GM21526 (cell line): ENCODE results near the gene C1QTNF3.
"Not testable (repeated sequence)": the region's sequence is repeated elsewhere in the genome, so short reads cannot be mapped to it uniquely, and the experiment has no call there.

ENCODE experiments used
- ATAC-seq: cut with Tn5 transposase; IDR thresholded peaks from one replicate; pipeline ENCODE4 v1.9.1; 2021; ENCODE audit warnings: moderate library complexity; ENCODE audit not compliant: unreplicated experiment, low FRiP score

Gene C1QTNF3

DNA sequence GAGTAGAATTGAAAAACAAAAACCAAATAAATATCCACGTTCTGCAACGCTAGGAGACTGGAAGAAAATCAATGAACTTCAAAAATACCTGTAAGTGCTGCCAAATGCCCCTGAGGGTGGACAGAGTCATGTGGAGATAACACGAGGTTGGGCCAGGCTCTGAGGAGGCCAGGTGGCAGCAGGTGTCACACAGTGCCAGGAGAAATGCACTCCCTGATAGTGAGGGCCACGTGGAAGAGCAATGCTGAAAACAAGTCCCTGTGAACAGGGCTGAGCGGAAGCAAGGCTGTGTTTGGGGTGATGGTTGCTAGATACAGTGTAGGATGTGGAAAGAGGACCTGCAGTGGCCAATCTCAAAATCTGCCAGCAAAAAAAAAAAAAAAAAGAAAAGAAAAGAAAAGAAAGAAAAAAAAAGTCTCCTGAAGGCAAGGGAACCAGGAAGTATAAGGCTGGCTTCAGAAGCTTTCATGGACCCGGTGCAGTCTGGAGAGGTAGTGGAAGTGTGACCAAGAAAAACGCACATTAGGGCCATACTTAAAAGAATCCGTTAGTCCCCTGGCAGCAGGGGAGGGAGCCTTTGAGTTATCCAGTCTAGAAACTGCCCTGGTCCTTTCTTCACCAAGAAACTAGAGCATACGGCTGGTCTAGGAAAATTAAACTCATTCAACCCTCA is 16.8 kb downstream of the C1QTNF3 start:
- ATAC-seq, result no peak

DNA sequence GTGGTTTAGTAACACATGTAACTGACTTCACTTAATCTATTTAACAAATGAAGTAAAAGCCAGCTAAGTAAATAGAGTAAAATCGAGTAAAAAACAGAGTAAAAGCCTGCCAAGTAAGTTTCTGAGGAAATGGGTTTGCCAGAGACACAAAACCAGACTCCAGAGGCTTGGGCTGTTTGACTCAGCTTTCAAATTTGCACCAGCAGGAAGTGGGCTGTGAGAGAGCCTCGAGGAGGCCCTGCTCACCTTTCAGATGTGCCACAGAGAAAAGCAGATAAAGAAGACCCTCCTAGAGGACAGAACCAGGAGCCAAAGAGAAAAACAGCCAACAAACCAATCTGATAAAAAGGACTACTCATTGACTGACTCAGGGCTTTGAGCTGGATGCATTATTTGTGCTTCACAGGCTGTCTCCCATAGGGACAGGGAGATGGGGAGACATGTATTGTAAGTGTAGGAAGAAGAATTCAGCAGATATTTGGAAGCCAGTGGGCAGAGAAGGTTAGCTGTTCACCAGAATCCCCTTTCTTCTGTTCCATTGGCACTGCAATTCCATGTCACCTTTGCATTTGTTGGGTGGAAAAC is 20.8 kb downstream of the C1QTNF3 start:
- peak; percentile 93 for ATAC-seq

DNA sequence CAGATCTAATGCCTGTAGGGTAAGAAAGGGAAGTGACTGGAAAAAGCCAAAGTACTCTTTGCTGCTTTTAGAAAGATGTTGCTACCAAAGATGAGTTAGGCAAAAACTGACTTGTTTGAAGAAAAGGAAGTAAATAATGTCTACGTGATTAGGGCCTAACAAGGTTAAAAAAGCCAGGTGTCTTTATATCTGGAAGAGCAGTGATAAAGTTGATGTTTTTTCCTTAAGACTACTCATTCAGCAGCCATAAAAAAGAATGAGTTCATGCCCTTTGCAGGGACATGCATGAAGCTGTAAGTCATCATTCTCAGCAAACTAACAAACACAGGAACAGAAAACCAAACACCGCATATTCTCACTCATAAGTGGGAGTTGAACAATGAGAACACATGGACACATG is 21.7 kb downstream of the C1QTNF3 start:
- ATAC-seq, result no peak

DNA sequence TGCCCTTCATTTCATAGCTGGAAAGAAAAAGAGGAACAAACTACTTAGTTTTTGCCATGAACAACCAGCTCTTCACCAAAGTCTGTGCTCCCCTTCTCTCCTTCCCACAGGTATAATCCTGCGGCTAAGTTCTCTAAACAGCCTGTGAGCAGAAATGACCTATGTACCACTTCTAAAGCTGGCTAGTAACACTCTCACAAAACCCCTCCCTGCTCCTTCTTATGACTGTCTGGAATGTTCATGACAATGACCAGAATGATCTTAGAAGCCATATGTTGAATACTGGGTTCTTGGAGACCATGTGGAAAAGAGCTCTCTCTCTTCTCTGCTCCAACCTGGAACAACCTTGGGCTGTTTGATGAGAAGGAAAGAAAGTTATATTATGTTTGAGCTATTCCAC is 22.3 kb downstream of the C1QTNF3 start:
- ATAC-seq, result no peak

DNA sequence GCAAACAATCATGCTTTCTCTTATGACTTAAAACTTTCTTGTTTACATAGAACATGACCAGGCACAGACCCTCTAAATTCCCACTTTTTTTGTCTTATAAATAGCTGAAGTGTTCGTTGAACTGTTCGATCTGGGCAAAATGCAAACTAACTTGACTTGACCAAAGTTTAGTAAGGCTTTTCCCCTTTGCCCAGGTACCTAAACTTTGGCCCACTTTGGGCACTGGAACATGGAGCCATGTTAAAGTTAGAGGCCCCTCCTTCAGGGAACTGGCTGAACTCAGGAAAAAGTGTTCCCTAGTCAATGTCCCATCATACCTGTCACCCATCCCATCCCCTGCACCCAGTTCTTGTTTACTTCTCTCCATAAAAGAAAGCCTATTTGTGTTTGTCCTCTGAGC is 25.8 kb downstream of the C1QTNF3 start:
- ATAC-seq, result no peak

DNA sequence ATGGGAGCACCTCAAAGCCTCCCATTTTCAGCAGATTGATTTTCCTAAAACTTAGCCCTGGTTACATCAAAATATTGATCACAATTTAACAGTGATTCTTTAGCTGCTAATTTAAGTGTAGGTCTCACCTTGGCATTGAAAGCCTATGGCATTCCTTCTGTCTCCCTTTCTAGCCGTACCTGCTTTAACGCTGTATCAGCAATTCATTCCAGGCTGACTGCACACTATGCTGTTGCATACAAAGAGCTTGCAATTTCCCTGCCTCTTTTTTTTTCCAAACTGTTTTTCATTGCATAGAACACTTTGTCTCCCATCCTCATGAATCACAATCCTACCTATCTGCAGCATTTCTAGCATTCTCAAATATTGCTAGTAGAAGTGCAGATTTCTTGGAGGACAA is 26.3 kb downstream of the C1QTNF3 start:
- no peak for ATAC-seq

DNA sequence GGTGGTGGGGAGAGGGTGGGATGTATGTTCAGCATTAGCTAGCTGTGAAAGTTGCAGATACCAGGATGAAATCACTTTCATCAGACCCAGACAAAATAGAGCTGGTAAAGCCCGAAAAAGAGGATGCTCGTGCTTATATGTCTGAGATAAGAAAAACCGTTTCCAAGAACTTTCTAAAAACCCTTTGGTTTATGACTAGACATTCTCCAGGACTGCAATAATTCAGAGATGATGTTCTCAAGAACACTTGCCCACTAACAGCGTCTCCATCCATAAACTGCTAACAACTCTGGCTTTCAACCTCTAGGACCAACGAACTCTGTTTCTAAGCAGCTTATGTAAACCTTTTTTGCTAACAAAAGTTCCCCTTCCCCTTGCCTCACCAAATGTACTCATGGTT is 26.8 kb downstream of the C1QTNF3 start:
- no peak for ATAC-seq

DNA sequence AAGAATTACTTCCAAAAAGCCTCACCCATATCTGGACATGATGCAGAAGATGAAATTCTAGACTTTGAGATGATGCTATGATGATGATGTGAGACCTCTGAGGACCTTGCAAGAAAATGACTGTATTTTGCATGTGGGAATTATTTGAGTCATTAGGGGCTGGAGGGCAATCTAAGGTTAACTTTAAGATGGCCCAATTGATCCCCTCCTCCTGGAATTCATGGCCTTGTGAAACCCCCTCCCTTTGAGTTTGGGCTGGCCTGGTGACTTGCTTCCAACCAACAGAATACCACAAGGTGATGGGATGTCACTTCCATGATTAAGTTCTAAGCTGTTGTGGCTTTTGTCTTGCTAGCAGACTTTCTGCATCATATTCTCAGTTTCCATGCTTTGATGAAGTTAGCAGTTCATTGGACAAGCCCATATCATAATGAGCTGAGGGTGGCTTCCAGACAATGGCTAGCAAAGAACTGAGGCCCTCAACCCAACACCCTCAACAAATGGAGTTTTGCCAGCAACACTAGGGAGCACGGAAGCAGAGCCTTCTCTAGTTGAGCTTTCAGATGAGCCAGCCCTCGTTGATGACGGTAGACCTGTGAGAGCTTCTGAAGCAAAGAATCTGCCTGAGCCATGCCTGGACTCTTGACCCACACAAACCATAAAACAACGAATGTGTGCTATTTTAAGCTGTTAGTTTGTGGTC is 27.7 kb downstream of the C1QTNF3 start:
- ATAC-seq, result no peak

DNA sequence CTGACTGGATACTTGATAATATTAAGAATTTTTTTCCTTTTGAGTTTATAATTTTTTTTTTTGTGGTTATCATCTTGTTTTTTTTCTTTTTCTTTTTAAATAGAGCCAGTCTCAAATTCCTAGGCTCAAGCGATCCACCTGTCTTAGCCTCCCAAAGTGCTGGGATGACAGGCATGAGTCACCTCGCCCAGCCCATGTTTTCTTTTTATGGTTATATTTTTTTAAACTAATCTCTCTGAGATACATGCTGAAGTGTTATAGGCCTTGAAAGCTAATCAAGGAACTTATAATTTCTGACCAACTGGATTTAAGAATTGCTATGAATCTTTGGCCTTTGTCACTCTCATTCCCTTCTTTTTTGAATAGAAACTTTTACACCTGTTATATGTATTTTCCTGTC is 28.4 kb downstream of the C1QTNF3 start:
- ATAC-seq, result no peak

DNA sequence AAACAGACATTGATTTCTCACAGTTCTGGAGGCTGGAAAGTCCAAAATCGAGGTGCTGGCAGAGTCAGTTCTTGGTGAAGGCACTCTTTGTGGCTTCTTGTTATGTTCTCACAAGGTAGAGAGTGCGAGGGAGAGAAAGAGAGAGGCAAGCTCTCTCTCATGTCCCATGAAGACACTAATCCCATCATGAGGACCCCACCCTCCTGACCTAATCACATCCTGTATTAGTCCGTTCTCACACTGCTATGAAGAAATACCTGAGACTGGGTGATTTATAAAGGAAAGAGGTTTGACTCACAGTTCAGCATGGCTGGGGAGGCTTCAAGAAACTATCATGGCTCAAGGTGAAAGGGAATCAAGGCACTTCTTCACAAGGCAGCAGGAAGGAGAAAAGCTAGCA is 29.5 kb downstream of the C1QTNF3 start:
- no peak for ATAC-seq

DNA sequence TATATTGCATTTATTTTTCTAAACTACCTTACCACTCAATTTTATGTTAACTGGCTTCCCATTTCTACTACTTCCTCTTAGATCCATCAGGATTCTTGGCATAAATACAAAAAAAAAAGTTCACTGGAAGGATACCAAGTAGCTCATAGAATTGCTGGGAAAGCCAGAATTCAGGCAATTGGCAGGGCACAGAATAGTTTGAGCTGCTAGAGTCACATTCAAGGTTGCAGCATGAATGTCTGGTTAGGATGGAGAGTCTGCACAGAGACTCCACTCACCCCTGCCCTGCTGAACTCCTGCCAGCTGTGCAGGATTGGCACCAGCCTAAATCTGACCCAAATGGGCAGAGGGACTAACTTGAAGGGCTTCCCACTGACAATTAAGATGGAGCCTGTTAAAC is 30.2 kb downstream of the C1QTNF3 start:
- no peak for ATAC-seq

DNA sequence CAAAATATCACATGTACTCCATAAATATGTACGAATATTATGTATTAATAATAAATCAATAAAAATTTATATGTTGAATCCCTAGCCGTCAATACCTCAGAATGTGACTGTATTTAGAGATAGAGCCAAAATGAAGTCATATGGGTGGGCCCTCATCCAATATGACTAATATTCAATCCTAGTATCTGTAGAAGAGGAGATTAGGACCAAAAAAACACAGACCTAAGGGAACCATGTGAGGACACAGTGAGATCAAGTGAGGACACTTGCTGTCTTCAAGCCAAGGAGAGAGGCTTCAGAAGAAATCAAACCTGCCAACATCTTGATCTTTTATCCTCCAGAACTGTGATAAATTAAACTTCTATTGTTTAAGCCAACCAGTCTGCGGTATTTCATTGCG is 31.5 kb downstream of the C1QTNF3 start:
- no peak for ATAC-seq

DNA sequence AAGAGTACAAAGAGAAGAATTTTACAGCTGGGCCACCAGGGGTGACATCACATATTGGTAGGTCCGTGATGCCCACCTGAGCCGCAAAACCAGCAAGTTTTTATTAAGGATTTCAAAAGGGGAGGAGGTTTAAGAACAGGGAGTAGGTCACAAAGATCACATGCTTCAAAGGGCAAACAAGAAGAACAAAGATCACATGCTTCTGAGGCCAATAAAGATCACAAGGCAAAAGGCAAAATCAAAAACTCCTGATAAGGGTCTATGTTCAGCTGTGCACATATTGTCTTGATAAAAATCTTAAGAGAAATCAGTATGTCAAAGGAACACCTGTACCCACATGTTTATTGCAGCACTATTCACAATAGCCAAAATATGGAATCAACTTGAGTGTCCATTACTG is 32.9 kb downstream of the C1QTNF3 start:
- not testable (repeated sequence) for ATAC-seq

DNA sequence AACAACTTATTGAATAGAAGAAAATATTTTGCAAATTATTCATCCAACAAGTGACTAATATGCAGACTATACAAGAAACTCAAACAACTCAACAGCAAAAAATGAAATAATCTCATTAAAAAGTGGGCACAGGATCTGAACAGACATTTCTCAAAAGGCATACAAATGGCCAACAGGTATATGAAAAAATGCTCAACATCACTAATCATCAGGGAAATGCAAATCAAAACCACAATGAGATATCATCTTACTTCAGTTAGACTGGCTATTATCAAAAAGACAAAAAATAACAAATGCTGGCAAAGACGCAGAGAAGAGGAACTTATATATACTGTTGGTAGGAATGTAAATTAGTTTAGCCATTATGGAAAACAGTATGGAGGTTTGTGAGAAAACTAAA is 33.4 kb downstream of the C1QTNF3 start:
- no peak for ATAC-seq

DNA sequence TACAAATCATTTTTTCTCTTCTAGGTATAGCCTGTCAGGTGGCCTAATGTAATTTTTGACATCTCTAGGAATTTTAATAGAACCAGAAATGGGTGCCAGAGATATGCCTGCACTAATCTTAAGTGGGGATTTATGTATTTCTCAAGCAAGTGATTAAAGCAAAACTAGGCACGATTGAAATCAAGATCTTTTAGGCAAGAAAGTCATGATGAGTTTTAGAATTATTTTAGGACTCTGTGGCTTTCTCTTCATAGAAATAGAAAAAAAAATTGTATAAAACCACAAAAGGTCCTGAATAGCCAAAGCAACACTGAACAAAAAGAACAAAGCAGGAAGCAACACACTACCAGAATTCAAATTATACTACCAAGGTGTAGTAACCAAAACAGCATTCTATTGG is 34.2 kb downstream of the C1QTNF3 start:
- no peak for ATAC-seq

DNA sequence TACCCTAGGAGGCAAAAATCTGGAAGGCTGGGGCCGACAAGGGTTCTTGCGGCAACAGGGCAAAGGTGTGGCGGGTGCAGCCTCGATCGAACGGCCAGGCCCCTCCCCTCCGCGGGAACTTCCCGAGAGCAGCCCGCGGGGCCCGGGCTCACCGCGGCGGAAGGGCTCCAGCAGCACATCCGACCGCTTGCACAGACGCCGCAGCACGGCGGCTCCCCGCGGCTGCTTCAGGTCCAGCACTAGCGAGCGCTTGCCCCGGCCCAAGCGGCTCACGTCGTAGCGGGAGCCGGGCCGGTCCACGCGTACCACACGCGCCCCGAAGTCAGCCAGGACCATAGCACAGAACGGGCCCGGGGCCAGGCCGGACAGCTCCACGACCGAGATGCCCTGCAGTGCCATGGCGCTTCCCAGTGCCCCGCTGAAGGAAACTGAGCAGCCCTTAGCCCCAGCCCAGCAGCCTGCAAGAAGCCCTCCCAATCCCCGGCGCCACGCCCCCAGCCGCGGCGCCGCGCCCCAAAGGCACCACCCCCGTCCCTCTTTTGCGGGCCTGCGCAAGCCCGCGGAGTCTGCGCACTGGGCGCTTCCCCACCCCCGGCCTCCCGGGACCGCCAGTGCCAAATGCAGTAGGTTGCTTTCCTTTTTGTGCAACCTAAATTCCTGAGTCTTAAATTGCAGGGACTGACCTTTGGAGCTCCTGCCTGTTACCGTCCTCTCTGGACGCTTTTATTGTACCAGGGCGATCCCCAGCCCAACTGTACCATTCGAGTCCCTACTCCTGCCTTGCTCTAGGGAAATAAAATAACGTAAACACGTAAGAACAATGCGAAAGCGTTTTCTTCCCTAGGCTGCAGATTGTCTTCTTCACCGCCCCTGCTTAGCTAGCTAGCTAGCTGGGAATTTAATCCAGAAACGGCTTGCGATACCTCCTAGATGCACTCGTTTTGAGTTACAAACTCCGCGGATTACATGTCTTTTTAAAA is 35.1 kb downstream of the C1QTNF3 start, which contains the start of gene AMACR:
TSS of gene AMACR (minus strand) at position 430 of the 980 bp plus-strand sequence. CDS start at position 399, 31 bp downstream.
- peak; percentile 91 for ATAC-seq

DNA sequence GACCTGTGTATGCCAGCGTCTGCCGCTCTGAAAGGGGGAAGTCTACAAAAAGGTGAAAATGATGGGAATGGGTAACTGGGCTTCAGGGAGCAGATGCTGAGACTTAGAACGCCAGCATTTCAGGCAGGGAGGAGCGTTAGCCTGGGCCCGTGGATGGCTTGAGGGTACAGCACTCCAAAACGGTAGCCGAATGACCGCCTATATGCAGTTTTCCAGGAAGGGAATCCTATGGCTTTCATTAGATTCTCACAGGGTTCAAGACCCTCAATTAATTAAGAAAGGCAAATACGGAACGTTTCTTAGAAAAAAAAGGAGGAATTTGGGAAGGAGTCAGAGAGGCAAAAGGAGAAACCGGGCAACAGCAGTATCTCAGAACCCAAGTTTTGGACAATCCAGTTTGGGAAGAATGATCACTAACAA is 35.8 kb downstream of the C1QTNF3 start:
- no peak for ATAC-seq

DNA sequence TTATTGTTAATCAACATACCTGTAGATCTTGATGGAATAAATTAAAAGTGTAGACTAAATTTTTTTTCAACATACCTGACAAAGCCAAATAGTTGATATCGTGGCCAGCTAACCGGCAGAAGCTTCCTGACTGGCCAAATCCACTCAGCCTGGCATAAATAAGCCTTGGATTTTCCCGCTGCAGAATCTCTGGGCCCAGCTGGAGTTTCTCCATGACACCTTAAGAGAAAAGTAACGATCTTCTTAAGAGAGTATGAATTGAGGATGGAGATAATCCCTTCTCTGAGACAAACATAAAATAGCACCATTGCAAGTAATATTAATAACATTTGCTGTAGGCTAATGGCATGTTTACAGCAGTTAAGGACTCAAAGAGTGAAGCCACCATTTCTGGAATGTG is 37.3 kb downstream of the C1QTNF3 start:
- no peak for ATAC-seq

DNA sequence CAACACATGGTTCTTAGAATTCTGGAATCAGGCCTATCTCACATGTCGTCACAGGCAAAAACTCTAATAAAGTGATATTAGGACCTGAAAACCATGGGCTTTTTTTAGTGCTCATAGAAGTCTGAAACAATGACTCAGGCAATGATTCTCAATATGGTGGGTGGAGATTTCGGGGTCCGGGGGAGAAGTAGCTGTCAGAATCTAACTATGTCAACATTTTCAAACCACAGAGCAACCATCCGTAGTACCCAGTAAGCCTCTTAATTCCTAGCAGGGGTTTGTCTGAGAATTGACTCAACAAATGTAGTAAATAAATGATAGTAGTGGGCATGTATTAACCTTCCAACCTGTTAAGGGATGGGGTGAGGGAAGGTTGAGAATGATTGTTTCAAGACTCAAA is 37.8 kb downstream of the C1QTNF3 start:
- ATAC-seq, result no peak

DNA sequence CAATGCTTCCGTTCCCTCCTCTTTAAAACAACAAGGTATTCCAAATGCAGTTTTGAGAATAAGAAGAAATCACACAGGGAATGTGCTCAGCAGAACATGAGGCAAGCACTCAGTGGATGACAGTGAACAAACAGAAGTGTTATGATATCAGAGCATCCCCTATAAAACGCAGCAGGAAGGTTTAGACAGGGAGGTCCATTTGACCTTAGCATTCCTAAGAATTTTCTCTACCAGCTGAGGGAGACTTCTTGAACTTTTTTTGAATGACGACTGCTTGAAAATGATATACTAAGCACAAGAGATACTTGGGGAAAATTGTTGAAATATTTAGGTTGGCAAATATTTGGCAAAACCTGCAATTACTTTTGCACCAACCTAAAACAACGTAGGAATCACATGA is 39.1 kb downstream of the C1QTNF3 start:
- ATAC-seq, result no peak
